HG03139 (cell line): Measurements from ENCODE around the gene SASS6.

Experiments used
- ATAC-seq: cut with Tn5 transposase; IDR thresholded peaks from one replicate; pipeline ENCODE4 v1.9.1; 2021; ENCODE audit not compliant: unreplicated experiment

Gene SASS6

GRCh38 chr1:100132566-100133477, at the start of gene SASS6, which contains the start of gene TRMT13:
Gene SASS6 (minus strand): TSS chr1:100132930. CDS start chr1:100132814, 116 bp downstream.
Gene TRMT13 (plus strand): TSS chr1:100133163. CDS start chr1:100133169, 6 bp downstream.
- ATAC-seq: peak; percentile 90

- no peak for ATAC-seq
Observed at GRCh38 chr1:100178091-100178490, 45.4 kb upstream of the SASS6 start, which contains the start of gene LRRC39. Gene LRRC39 (minus strand): TSS chr1:100178256. CDS start chr1:100168516, 9,740 bp downstream.

GRCh38 chr1:100177295-100178041, 44.7 kb upstream of the SASS6 start:
- no peak for ATAC-seq

GRCh38 chr1:100168051-100168450, 35.3 kb upstream of the SASS6 start:
- no peak for ATAC-seq

GRCh38 chr1:100164702-100165101, 32.0 kb upstream of the SASS6 start:
- ATAC-seq: no peak

GRCh38 chr1:100164216-100164615, 31.5 kb upstream of the SASS6 start:
- ATAC-seq: no peak

GRCh38 chr1:100162881-100163280, 30.2 kb upstream of the SASS6 start:
- ATAC-seq: no peak

- peak; percentile 83 for ATAC-seq
Observed at GRCh38 chr1:100152271-100152670, 19.5 kb upstream of the SASS6 start.

GRCh38 chr1:100151679-100152078, 18.9 kb upstream of the SASS6 start:
- ATAC-seq: no peak

- ATAC-seq: no peak
Observed at GRCh38 chr1:100147875-100148274, 15.1 kb upstream of the SASS6 start.

- ATAC-seq: no peak
Observed at GRCh38 chr1:100146958-100147357, 14.2 kb upstream of the SASS6 start.

- ATAC-seq: no peak
Observed at GRCh38 chr1:100145116-100145515, 12.4 kb upstream of the SASS6 start.

- no peak for ATAC-seq
Observed at GRCh38 chr1:100142343-100142742, 9.6 kb upstream of the SASS6 start.

- ATAC-seq: no peak
Observed at GRCh38 chr1:100141192-100141591, 8.5 kb upstream of the SASS6 start.

GRCh38 chr1:100137602-100138001, 4.9 kb upstream of the SASS6 start:
- ATAC-seq: no peak

- ATAC-seq: no peak
Observed at GRCh38 chr1:100134872-100135271, 2.1 kb upstream of the SASS6 start.

GRCh38 chr1:100131623-100132022, 1.1 kb downstream of the SASS6 start:
- no peak for ATAC-seq

- ATAC-seq: no peak
Observed at GRCh38 chr1:100130552-100131077, 2.1 kb downstream of the SASS6 start.

GRCh38 chr1:100127226-100127625, 5.5 kb downstream of the SASS6 start:
- no peak for ATAC-seq

GRCh38 chr1:100122177-100122576, 10.6 kb downstream of the SASS6 start:
- no peak for ATAC-seq

- no peak for ATAC-seq
Observed at GRCh38 chr1:100115524-100115923, 17.2 kb downstream of the SASS6 start.
